IMR-90 (cell line): ENCODE data around the gene MRPS10. TPM values are rescaled to one million over a fixed set of nuclear protein-coding genes. Genes with fewer than 3 reads are reported as not detected.

Experiments used
- ATAC-seq: fragments of 200-7000 bp; cut with Tn5 transposase; 2 replicates; pipeline ENCODE4 v1.9.1; 2020; ENCODE audit warnings: low read depth, mild to moderate bottlenecking, moderate library complexity
- BruUV-seq: library from RNA; stranded (reverse); fragments of 400-500 nt; replicated peaks from 2 replicates; lab custom pipeline; 2021; lab: Mats Ljungman, UMichigan
- CTCF ChIA-PET: fragments of 300-600 bp; formaldehyde crosslinking; extraction: SDS; loops from one replicate; lab custom pipeline; 2021; ENCODE audit warnings: antibody characterized with exemption; lab: Yijun Ruan, JAX
- POLR2A ChIA-PET: fragments of 300-600 bp; sonication (Branson Sonifier 250); formaldehyde crosslinking; loops from one replicate; lab custom pipeline; 2022; ENCODE audit warnings: antibody characterized with exemption; ENCODE audit not compliant: unreplicated experiment; lab: Charles Lee
- DNase-seq: peaks from one replicate; pipeline ENCODE4 v3.0.0; 2013
- H2AFZ ChIP-seq: replicated peaks from 2 replicates; pipeline ENCODE3; 2013; ENCODE audit warnings: low read length, mild to moderate bottlenecking; ENCODE audit not compliant: poor library complexity
- H2AK5ac ChIP-seq: 2 replicates; pipeline ENCODE4 v1.6.1; 2013; ENCODE audit warnings: low read depth, low read length, inconsistent platforms
- H2AK9ac ChIP-seq: replicated peaks from 2 replicates; pipeline ENCODE3; 2013; ENCODE audit warnings: mild to moderate bottlenecking, low read depth, low read length, moderate library complexity; ENCODE audit not compliant: poor library complexity
- H2BK120ac ChIP-seq: 2 replicates; pipeline ENCODE4 v1.6.1; 2013; ENCODE audit warnings: low read depth, low read length, inconsistent platforms
- H2BK15ac ChIP-seq: 3 replicates; pipeline ENCODE4 v1.6.1; 2013; ENCODE audit warnings: low read depth, low read length, inconsistent platforms
- H2BK20ac ChIP-seq: 2 replicates; pipeline ENCODE4 v1.6.1; 2013; ENCODE audit warnings: low read depth, mild to moderate bottlenecking, inconsistent platforms, low read length, moderate library complexity
- H2BK5ac ChIP-seq: 2 replicates; pipeline ENCODE4 v1.6.1; 2013; ENCODE audit warnings: mild to moderate bottlenecking, low read depth, low read length, inconsistent platforms; ENCODE audit not compliant: poor library complexity, severe bottlenecking
- H3K14ac ChIP-seq: replicated peaks from 2 replicates; pipeline ENCODE4 v1.6.1; 2013; ENCODE audit warnings: low read depth, low read length, inconsistent platforms
- H3K18ac ChIP-seq: 2 replicates; pipeline ENCODE4 v1.6.1; 2013; ENCODE audit warnings: low read depth, low read length, control low read depth
- H3K23ac ChIP-seq: 2 replicates; pipeline ENCODE4 v1.6.1; 2013; ENCODE audit warnings: low read depth, low read length, inconsistent platforms
- H3K27ac ChIP-seq: 2 replicates; pipeline ENCODE4 v1.5.1; 2013; ENCODE audit warnings: mild to moderate bottlenecking, control low read depth, low read length; ENCODE audit not compliant: insufficient read depth
- H3K27me3 ChIP-seq: 2 replicates; pipeline ENCODE4 v1.6.1; 2013; ENCODE audit warnings: low read length; ENCODE audit not compliant: control insufficient read depth, insufficient read depth
- H3K36me3 ChIP-seq: 2 replicates; pipeline ENCODE4 v1.6.1; 2013; ENCODE audit warnings: low read length, mixed read lengths; ENCODE audit not compliant: control insufficient read depth, insufficient read depth
- H3K4ac ChIP-seq: 2 replicates; pipeline ENCODE4 v1.6.1; 2013; ENCODE audit warnings: low read depth, low read length, inconsistent platforms
- H3K4me1 ChIP-seq: 2 replicates; pipeline ENCODE4 v1.6.1; 2013; ENCODE audit warnings: low read length, mixed read lengths; ENCODE audit not compliant: control insufficient read depth, insufficient read depth
- H3K4me2 ChIP-seq: 2 replicates; pipeline ENCODE4 v1.6.1; 2013; ENCODE audit warnings: low read depth, mild to moderate bottlenecking, control low read depth, low read length, moderate library complexity
- H3K4me3 ChIP-seq: 2 replicates; pipeline ENCODE4 v1.5.1; 2013; ENCODE audit warnings: low read depth, mild to moderate bottlenecking, control low read depth, low read length, moderate library complexity; ENCODE audit not compliant: insufficient read depth
- H3K56ac ChIP-seq: 2 replicates; pipeline ENCODE4 v1.6.1; 2013; ENCODE audit warnings: low read length, inconsistent platforms; ENCODE audit not compliant: insufficient read depth; ENCODE audit errors: extremely low read depth
- H3K79me1 ChIP-seq, 2 experiments: 2 replicates each; pipeline ENCODE4 v1.6.1; 2013; ENCODE audit warnings: low read length in 2 of 2, inconsistent platforms in 1 of 2, low read depth in 1 of 2
- H3K9ac ChIP-seq: 2 replicates; pipeline ENCODE4 v1.6.1; 2013; ENCODE audit warnings: low read depth, low read length, control low read depth
- H3K9me1 ChIP-seq: 2 replicates; pipeline ENCODE4 v1.6.1; 2013; ENCODE audit warnings: low read length, inconsistent platforms; ENCODE audit not compliant: insufficient read depth
- H3K9me3 ChIP-seq: 2 replicates; pipeline ENCODE4 v1.6.1; 2013; ENCODE audit warnings: low read length; ENCODE audit not compliant: control insufficient read depth, insufficient read depth
- H4K20me1 ChIP-seq: 2 replicates; pipeline ENCODE4 v1.6.1; 2013; ENCODE audit warnings: low read length, inconsistent platforms; ENCODE audit not compliant: insufficient read depth
- H4K5ac ChIP-seq: 2 replicates; pipeline ENCODE4 v1.6.1; 2013; ENCODE audit warnings: mild to moderate bottlenecking, low read depth, low read length, control low read depth
- H4K8ac ChIP-seq, 2 experiments: 2 replicates each; pipeline ENCODE4 v1.6.1; 2013; ENCODE audit warnings: low read depth in 2 of 2, low read length in 2 of 2, control low read depth in 1 of 2, inconsistent platforms in 1 of 2
- H4K91ac ChIP-seq: 2 replicates; pipeline ENCODE4 v1.6.1; 2013; ENCODE audit warnings: low read depth, low read length, inconsistent platforms; ENCODE audit not compliant: insufficient read depth
- BHLHE40 ChIP-seq: fragments of 150-350 bp; IDR thresholded peaks from 2 replicates; pipeline ENCODE4 v1.6.1; 2016; ENCODE audit warnings: mild to moderate bottlenecking, low read depth, low read length
- CEBPB ChIP-seq: IDR thresholded peaks from 2 replicates; pipeline ENCODE4 v1.6.1; 2012; ENCODE audit warnings: low read depth, low read length, improper control_type of control experiment
- CHD1 ChIP-seq: IDR thresholded peaks from 2 replicates; pipeline ENCODE4 v1.6.1; 2012; ENCODE audit warnings: low read depth, low read length, improper control_type of control experiment
- CTCF ChIP-seq: conservative IDR thresholded peaks from 2 replicates; pipeline ENCODE4 v1.5.1; 2012; ENCODE audit warnings: mild to moderate bottlenecking, low read depth, low read length, improper control_type of control experiment
- FOS ChIP-seq: fragments of 150-350 bp; IDR thresholded peaks from 2 replicates; pipeline ENCODE4 v1.6.1; 2016; ENCODE audit warnings: low read depth, low read length
- MAFK ChIP-seq: IDR thresholded peaks from 2 replicates; pipeline ENCODE4 v1.6.1; 2012; ENCODE audit warnings: low read depth, low read length, improper control_type of control experiment
- MAZ ChIP-seq: IDR thresholded peaks from 2 replicates; pipeline ENCODE4 v1.6.1; 2012; ENCODE audit warnings: low read depth, mild to moderate bottlenecking, low read length, improper control_type of control experiment, moderate library complexity, borderline replicate concordance
- MXI1 ChIP-seq: IDR thresholded peaks from 2 replicates; pipeline ENCODE4 v1.6.1; 2012; ENCODE audit warnings: low read depth, mild to moderate bottlenecking, low read length, moderate library complexity, borderline replicate concordance
- NFE2L2 ChIP-seq: fragments of 150-350 bp; IDR thresholded peaks from 2 replicates; pipeline ENCODE4 v1.6.1; 2016; ENCODE audit warnings: low read depth, mild to moderate bottlenecking, low read length
- POLR2A ChIP-seq: IDR thresholded peaks from 2 replicates; pipeline ENCODE4 v1.6.1; 2012; ENCODE audit warnings: mild to moderate bottlenecking, low read depth, low read length
- RAD21 ChIP-seq: IDR thresholded peaks from 2 replicates; pipeline ENCODE4 v1.6.1; 2012; ENCODE audit warnings: low read length, improper control_type of control experiment
- RCOR1 ChIP-seq: IDR thresholded peaks from 2 replicates; pipeline ENCODE4 v1.6.1; 2012; ENCODE audit warnings: mild to moderate bottlenecking, low read length, improper control_type of control experiment; ENCODE audit not compliant: insufficient replicate concordance
- RFX5 ChIP-seq: IDR thresholded peaks from 2 replicates; pipeline ENCODE4 v1.8.0; 2012; ENCODE audit warnings: low read depth, mild to moderate bottlenecking, low read length, moderate library complexity
- SMC3 ChIP-seq: fragments of 150-350 bp; IDR thresholded peaks from 2 replicates; pipeline ENCODE4 v1.6.1; 2016; ENCODE audit warnings: low read depth, mild to moderate bottlenecking, antibody characterized with exemption, low read length, moderate library complexity
- USF2 ChIP-seq: fragments of 150-350 bp; IDR thresholded peaks from 2 replicates; pipeline ENCODE4 v1.6.1; 2017; ENCODE audit warnings: mild to moderate bottlenecking, antibody characterized with exemption, low read length, low read depth
- WGBS, 2 experiments: methylation state at CpG; one replicate each; pipeline versions ENCODE4 v1.1.5 to v1.1.7; 2013; ENCODE audit warnings: missing lambda C conversion rate in 2 of 2; ENCODE audit not compliant: insufficient read length in 1 of 2; ENCODE audit errors: extremely low coverage in 2 of 2; 5-methylcytosine and 5-hydroxymethylcytosine counted together
- dilution Hi-C: fragments of 300-500 bp; cut with HindIII; formaldehyde crosslinking; loops from one replicate; pipeline ENCODE4 v1.14.3; 2018; ENCODE audit warnings: low sequenced_read_pairs; ENCODE audit not compliant: unreplicated experiment
- in situ Hi-C: fragments of 300-500 bp; cut with MboI; formaldehyde crosslinking; loops from 3 replicates; pipeline ENCODE4 v1.14.3; 2019; ENCODE audit warnings: low sequenced_read_pairs, inconsistent platforms, mixed read lengths
- intact Hi-C: fragments of 100-400 bp; cut with micrococcal nuclease; formaldehyde crosslinking; loops from 2 replicates; pipeline ENCODE4 v1.10.0; 2022
- polyA plus RNA-seq, 3 experiments: library from polyadenylated mRNA; depleted of rRNA; stranded (reverse); fragments of >200 nt; gene quantifications; 2 replicates each; pipeline ENCODE4 v1.2.3, GENCODE V29; 2012; ENCODE audit warnings: low replicate concordance in 1 of 3
- total RNA-seq: library from RNA; depleted of rRNA; stranded (reverse); fragments of >200 nt; gene quantifications from 2 replicates; pipeline ENCODE4 v1.2.3, GENCODE V29; 2012

Gene MRPS10
- total and polyA plus RNA-seq, 2 of the 4 experiments (the other 2 are of a cell fraction) = 28.5 to 47.0 TPM

GRCh38 chr6:42200035-42200434 is 17.6 kb downstream of the MRPS10 start:
- Histone ChIP-seq H3K4ac (peak overlapping the region; percentile 99; the same call in 1 of the 2 replicates), H3K18ac (peak overlapping the region; percentile 93; the same call in 1 of the 2 replicates), H3K23ac (peak overlapping the region; percentile 80), H4K8ac (peak overlapping the region; percentile 80 to 83; a peak in 3 of 4 replicates), H3K4me2 (peak overlapping the region; percentile 52; the same call in 1 of the 2 replicates), H2AK9ac (no peak overlapping the region), H3K9me3 (no peaks in the 10 kb centered on the region), H4K20me1 (no peaks in the 10 kb centered on the region; the same call in 1 of the 2 replicates), H3K9ac (no peak overlapping the region), H3K79me1 (peaks cover 0 to 24% of the 10 kb centered on the region in 2 experiments; a peak in 2 of 4 replicates), H3K4me3 (no peak overlapping the region), H2BK20ac (peak overlapping the region; percentile 98), H2BK5ac (peak overlapping the region; percentile 99), H3K4me1 (peaks cover 27% of the 10 kb centered on the region), H3K9me1 (peaks cover 25% of the 10 kb centered on the region), H3K14ac (peak overlapping the region; percentile 98; the same call in 1 of the 2 replicates), H2AK5ac (peak overlapping the region; percentile 100; the same call in 1 of the 2 replicates), H3K36me3 (peaks cover 3% of the 10 kb centered on the region; the same call in 1 of the 2 replicates), H2BK15ac (peak overlapping the region; percentile 93; the same call in 2 of the 3 replicates), H4K91ac (peak overlapping the region; percentile 90), H3K27ac (peak overlapping the region; percentile 100), H4K5ac (peak overlapping the region; percentile 92; the same call in 1 of the 2 replicates), H2BK120ac (peak overlapping the region; percentile 99), H2AFZ (no peak overlapping the region), H3K27me3 (no peaks in the 10 kb centered on the region), H3K56ac (no peak overlapping the region)
- no TSS peak for BruUV-seq
- WGBS, 2 experiments = 0% methylated on average over 1 of the region's 1 CpG; no CpG with 5 or more reads in 1 of the 2 experiments
- DNase-seq (peak; percentile 99), ATAC-seq (peak; percentile 70)
- CTCF ChIA-PET = interaction anchor here (0.8 to 1.2 kb wide), 2 partner anchors 14 to 23 kb away, joined by 3 to 6 read pairs; no protein-coding TSS in a partner anchor
- intact Hi-C loops = no loop called here
- POLR2A ChIA-PET = interaction anchor here (0.5 to 0.6 kb wide), 2 partner anchors 13 to 33 kb away, joined by 3 read pairs; no protein-coding TSS in a partner anchor
- in situ Hi-C loops = no loop called here
- dilution Hi-C loops = no loop called here
- TF ChIP-seq CHD1 (no peak), FOS (peak; percentile 81), RFX5 (no peak), SMC3 (no peak), MXI1 (no peak), POLR2A (no peak), USF2 (no peak), RAD21 (no peak), NFE2L2 (peak; percentile 18; the same call in 1 of the 2 replicates), CTCF (no peak), BHLHE40 (peak; percentile 43; the same call in 1 of the 2 replicates), RCOR1 (no peak), MAFK (no peak), MAZ (0 out of 2 replicates have a peak, but pooled peaks have one; percentile 3), CEBPB (0 out of 2 replicates have a peak, but pooled peaks have one; percentile 15)
